ENCODE data around the gene FGFR2. TPM values are rescaled to one million over a fixed set of nuclear protein-coding genes. Genes with fewer than 3 reads are reported as not detected.

Gene FGFR2
- total RNA-seq, 1 donor from 2014 or later, result 88.3 TPM

DNA sequence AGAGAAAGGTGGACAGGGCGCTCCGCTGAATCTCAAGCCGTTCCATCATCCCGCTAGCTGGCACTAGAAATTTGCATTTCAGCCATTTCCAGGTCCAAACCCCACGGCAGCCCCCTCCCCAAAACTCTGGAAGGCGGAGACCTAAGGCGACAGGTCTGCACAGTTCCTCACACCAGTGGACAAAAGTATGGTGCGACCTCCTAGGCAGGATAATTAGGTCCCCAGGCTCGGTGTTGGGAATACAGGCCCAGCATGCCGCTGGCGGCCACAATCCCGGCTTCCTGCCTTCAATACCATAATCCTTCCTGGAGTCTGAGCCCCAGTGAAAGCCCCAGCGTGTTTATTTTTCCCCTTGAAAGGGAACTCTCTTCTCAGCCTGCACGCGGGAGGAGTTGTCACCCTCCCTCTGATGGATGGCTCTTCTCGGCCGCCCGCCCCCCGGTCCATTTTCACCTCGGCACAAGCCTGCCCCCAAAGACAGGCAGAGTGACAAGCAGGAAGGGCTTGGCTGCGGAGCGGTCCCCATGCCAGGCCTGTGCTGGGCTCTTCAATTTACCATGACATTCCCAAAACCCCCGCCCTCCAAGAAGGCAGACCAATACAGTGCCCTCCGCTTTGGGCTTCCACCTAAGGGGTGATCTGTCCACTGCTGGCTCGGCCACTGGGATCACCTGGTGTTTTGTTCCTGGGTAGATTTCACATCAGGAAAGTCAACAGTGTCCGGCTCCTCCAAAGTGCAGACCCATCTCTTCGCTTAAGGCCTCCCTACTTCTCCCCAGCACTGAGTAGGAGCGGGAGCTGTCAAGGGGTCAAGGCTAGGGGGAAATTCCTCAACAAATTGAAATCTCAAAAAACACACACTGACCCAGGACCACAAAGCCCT lies 2.2 kb downstream of the FGFR2 start:
- DNase-seq (ENCODE audit: low spot score in 2 of 2, unreplicated experiment in 2 of 2), result no peak
- TF ChIP-seq CTCF (IDR thresholded peaks at IDR 0.05; ENCODE audit: unreplicated experiment), result no peak
- H3K9me3 Mint-ChIP-seq, result no peaks in the 10 kb centered on the region
- peak overlapping the region; percentile 92 for H3K4me3 Mint-ChIP-seq
- peaks cover 70% of the 10 kb centered on the region for H3K4me1 Mint-ChIP-seq
- H3K36me3 Mint-ChIP-seq, result peaks cover 21% of the 10 kb centered on the region
- peaks cover 6% of the 10 kb centered on the region for H3K27me3 Mint-ChIP-seq (ENCODE audit: low read depth)
- H3K27ac Mint-ChIP-seq, result peak overlapping the region; percentile 96

DNA sequence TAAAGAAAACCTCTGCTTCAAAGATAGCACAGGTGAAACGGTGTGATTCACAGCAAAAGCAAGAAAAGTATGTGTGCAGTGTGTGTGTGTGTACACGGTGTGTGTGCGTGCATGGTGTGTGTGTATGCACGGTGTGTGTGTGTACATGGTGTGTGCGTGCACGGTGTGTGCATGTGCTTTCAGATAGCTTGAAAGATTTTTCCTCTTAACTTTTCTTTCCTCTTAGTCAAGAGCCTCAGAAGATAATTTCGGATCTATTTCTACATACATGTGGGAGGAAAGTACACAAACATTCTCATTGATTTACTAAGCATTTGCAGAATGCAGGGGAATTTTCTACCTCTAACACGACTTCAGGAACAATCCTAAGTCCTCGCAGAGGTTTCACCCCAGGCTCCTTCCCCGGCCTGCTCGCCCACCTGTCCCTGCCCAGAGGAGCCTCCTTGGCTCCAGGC lies 2.9 kb downstream of the FGFR2 start:
- Mint-ChIP-seq H3K36me3 (peaks cover 21% of the 10 kb centered on the region), H3K27ac (peak overlapping the region; percentile 96), H3K4me1 (peaks cover 68% of the 10 kb centered on the region), H3K4me3 (peak overlapping the region; percentile 92), H3K27me3 (ENCODE audit: low read depth) (no peaks in the 10 kb centered on the region), H3K9me3 (no peaks in the 10 kb centered on the region)
- no peak for DNase-seq (ENCODE audit: low spot score in 2 of 2, unreplicated experiment in 2 of 2)
- TF ChIP-seq CTCF (IDR thresholded peaks at IDR 0.05; ENCODE audit: unreplicated experiment), result no peak

DNA sequence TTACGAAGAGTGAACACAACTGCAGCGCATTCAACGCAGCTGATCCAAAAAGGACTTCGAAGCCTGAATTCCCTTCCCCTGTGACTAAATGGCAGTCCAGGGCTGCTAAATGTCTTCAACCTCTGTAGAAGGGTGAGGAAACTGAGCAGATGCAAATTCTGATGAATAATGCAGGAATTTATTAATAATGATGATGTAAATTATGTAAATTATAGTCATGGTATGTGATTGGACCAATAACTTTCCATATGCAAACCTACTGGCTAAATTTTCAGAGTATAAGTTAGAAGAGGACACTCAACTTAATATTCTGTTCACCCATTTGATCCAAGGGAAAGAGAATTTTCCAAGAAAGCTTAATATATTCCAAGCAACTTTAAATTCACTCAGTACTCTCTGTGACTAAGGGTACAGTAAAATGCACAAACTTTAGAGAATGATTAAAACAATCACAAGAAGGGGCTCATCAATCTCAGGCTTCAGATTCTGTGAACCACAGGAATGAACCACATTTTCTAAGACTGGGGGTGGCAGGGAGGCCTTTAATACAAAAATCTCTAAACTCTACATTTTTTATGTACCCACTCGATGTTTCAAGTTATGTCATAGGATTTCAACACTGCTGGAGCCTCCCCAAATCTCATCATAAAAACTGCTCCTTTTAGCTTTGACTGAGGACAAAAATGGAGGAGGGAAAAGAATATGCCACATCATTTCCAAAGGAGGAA lies 3.5 kb downstream of the FGFR2 start:
- peak overlapping the region; percentile 92 for H3K4me3 Mint-ChIP-seq
- peaks cover 66% of the 10 kb centered on the region for H3K4me1 Mint-ChIP-seq
- H3K27me3 Mint-ChIP-seq (ENCODE audit: low read depth), result no peaks in the 10 kb centered on the region

GRCh38 chr10:121594076-121594475 lies 4.2 kb downstream of the FGFR2 start:
- no peaks in the 10 kb centered on the region for H3K27me3 Mint-ChIP-seq (ENCODE audit: low read depth)
- peak overlapping the region; percentile 26 for H3K4me3 Mint-ChIP-seq
- peaks cover 21% of the 10 kb centered on the region for H3K36me3 Mint-ChIP-seq
- no peak for DNase-seq (ENCODE audit: low spot score in 2 of 2, unreplicated experiment in 2 of 2)
- TF ChIP-seq CTCF (IDR thresholded peaks at IDR 0.05; ENCODE audit: unreplicated experiment), result no peak
- peaks cover 64% of the 10 kb centered on the region for H3K4me1 Mint-ChIP-seq
- H3K27ac Mint-ChIP-seq, result peak overlapping the region; percentile 96
- H3K9me3 Mint-ChIP-seq, result no peaks in the 10 kb centered on the region

More for the DNA sequence above, 3.5 kb downstream of the FGFR2 start:
- no peak for TF ChIP-seq CTCF (IDR thresholded peaks at IDR 0.05; ENCODE audit: unreplicated experiment)
- H3K9me3 Mint-ChIP-seq, result no peaks in the 10 kb centered on the region
- peaks cover 21% of the 10 kb centered on the region for H3K36me3 Mint-ChIP-seq
- H3K27ac Mint-ChIP-seq, result peak overlapping the region; percentile 96
- no peak for DNase-seq (ENCODE audit: low spot score in 2 of 2, unreplicated experiment in 2 of 2)

DNA sequence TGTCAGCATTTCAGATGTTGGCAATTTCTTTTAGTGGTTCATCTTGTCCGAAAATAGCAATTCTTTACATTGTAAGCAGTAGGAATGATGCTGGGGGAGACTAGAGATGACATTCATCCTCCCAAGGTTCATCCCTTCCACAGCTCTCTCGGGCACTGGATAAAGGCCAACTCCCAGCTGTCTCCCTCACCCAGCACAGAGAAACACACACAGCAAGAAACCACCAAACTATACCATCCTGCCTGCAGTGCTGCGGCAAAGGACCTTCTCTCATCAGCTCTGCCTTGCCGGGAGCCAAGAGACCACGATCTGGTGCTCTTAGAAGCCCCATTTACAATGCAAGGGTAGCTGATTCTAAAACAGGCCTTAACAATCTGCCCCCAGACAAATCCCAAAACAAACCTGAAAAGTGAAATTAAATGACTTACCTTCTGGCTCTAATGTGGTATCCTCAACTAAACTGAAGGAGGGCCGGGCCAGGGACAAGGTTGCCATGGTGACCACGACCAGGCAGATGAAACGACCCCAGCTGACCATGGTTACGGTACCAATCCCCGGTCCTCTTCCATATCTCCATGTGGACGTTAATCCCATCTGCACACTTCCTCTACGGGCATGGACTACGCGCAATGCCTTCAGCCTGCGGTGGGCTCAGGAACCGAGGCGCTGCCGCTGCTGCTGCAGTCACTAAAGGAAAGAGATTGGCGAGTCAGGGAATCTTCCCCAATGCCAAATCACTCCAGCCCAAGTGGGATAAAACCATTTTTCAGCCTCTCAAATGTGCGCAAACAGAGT lies 4.8 kb downstream of the FGFR2 start:
- Mint-ChIP-seq H3K36me3 (peaks cover 21% of the 10 kb centered on the region), H3K27me3 (ENCODE audit: low read depth) (no peaks in the 10 kb centered on the region), H3K4me1 (peaks cover 61% of the 10 kb centered on the region), H3K9me3 (no peaks in the 10 kb centered on the region), H3K27ac (peak overlapping the region; percentile 96), H3K4me3 (no peak overlapping the region)
- TF ChIP-seq CTCF (IDR thresholded peaks at IDR 0.05; ENCODE audit: unreplicated experiment), result no peak
- no peak for DNase-seq (ENCODE audit: low spot score in 2 of 2, unreplicated experiment in 2 of 2)
